ENCODE measurements around the gene CIC.
A peak's percentile ranks its signal among the peaks of the same experiment; 100 is the strongest.

CIC gene

GRCh38 chr19:42277821-42278451 is 8.9 kb downstream of the CIC start:
- no peak for DNase-seq (ENCODE audit: low spot score)

- no peak for DNase-seq (ENCODE audit: low spot score)
Observed at GRCh38 chr19:42278452-42279154, 9.6 kb downstream of the CIC start.

- DNase-seq (ENCODE audit: low spot score) = no peak
Observed at GRCh38 chr19:42279155-42279901, 10.3 kb downstream of the CIC start.

- DNase-seq (ENCODE audit: low spot score) = peak; percentile 84
Observed at GRCh38 chr19:42279902-42280814, 11.1 kb downstream of the CIC start.

- no peak for DNase-seq (ENCODE audit: low spot score)
Observed at GRCh38 chr19:42280815-42281145, 11.7 kb downstream of the CIC start.

GRCh38 chr19:42281146-42281826 is 12.2 kb downstream of the CIC start:
- no peak for DNase-seq (ENCODE audit: low spot score)

- DNase-seq (ENCODE audit: low spot score) = no peak
Observed at GRCh38 chr19:42281827-42282762, 13.0 kb downstream of the CIC start.

- DNase-seq (ENCODE audit: low spot score) = no peak
Observed at GRCh38 chr19:42282819-42283187, 13.8 kb downstream of the CIC start.

- peak; percentile 96 for DNase-seq (ENCODE audit: low spot score)
Observed at GRCh38 chr19:42283188-42284065, 14.4 kb downstream of the CIC start.

- peak; percentile 84 for DNase-seq (ENCODE audit: low spot score)
Observed at GRCh38 chr19:42284066-42284501, 15.0 kb downstream of the CIC start.

- DNase-seq (ENCODE audit: low spot score) = no peak
Observed at GRCh38 chr19:42284591-42285341, 15.7 kb downstream of the CIC start.

GRCh38 chr19:42285541-42285941 is 16.5 kb downstream of the CIC start:
- DNase-seq (ENCODE audit: low spot score) = no peak

GRCh38 chr19:42285988-42286348 is 16.9 kb downstream of the CIC start:
- DNase-seq (ENCODE audit: low spot score) = no peak

- DNase-seq (ENCODE audit: low spot score) = peak; percentile 39
Observed at GRCh38 chr19:42286349-42287016, 17.4 kb downstream of the CIC start.

- DNase-seq (ENCODE audit: low spot score) = no peak
Observed at GRCh38 chr19:42287017-42287826, 18.2 kb downstream of the CIC start.

GRCh38 chr19:42287827-42288107 is 18.7 kb downstream of the CIC start:
- no peak for DNase-seq (ENCODE audit: low spot score)

- no peak for DNase-seq (ENCODE audit: low spot score)
Observed at GRCh38 chr19:42288387-42288786, 19.3 kb downstream of the CIC start.
